Stimulated activated CD8-positive, alpha-beta memory T cell treated with anti-CD3 and anti-CD28 coated beads, Interleukin-4, amount 100 ng/mL, for 48 hours (primary cell): Measurements from ENCODE around the gene RGS6.

ENCODE experiments used
- DNase-seq: peaks from one replicate; pipeline ENCODE4 v3.0.0-alpha.2; 2020

The RGS6 gene

DNA sequence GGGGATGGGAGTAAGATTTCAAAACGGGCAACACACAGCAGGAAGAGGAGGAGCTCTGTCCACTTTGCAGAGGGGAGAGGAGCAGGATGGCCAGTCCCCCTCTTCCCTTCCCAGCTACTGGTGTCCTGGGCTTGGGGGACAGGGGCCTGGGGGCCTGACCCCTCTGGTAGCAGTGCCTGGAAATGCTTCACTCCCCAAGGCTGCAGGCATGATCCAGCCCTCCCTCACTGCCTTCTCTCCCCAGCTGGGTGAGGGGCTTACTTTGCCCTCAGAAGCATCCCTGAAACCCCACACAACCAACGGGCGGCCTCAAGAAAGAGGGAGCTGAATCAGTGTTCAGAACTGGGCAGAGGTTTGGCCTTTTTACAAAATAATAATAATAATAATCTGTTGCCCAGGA, 682.1 kb downstream of the RGS6 start:
- DNase-seq: no peak

DNA sequence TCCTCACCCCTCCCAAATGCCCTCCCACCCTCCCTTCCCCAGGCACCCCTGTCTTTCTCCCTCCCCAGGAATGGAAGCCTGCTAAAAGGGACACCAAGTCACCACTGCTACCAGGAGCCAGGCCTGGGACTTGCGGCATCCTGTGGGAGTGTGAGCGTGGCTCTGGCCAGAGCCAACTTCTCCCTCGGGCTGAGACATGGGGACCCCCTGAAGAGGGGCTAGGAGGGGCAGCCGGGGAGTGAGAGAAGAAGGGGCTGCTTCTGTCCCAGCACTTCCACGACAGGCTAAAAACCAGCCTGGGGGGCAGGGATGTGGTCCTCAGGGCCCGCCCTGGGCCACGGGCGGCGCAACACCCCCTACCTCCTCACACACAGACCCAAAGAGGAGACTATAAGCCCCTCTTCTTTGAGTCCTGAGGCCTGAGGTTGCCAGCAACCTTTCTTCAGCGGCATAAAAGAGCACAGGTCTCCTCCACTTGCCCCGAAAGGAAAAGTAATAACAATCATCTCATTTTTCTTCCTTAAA, 682.7 kb downstream of the RGS6 start:
- DNase-seq: no peak

DNA sequence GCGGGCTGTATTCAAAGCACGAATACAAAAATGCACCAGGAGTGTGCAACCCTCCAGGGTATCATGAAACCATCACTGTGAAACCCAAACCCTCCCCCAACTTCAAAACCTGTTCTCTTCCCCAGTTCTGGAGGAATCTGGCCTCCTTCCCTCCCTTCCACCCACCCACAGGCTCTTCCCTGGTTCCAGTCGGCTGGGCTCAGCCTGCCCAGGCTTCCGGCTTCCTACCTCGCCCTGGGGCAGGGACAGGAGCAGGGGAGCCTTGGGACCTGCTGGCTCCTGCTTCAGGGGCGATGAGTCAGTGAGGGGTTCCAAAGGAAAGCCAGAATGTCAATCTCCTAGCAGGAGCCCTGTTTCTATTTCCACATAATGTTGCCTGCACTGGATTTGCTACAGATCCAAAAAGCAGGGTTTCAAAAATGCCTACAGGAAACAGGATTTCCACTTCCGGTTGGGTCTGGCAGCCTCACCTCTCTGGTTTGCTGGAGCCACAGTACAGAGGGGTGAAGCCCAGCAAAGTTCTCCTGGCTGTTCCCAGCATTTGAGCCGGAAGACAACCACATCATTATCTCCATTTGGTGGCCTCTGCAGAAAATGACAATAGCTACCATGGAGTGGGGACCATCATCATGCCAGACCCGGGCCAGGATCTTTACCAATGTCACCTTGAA, 683.4 kb downstream of the RGS6 start:
- no peak for DNase-seq
